ENCODE measurements around the gene PES1. TPM values are rescaled to one million over a fixed set of nuclear protein-coding genes. Genes with fewer than 3 reads are reported as not detected.
"Not testable (repeated sequence)": the region's sequence is repeated elsewhere in the genome, so short reads cannot be mapped to it uniquely, and the experiment has no call there.

PES1 gene
- total and polyA plus RNA-seq, 12 donors = 16.3 to 51.7 (median 25.6) TPM

DNA sequence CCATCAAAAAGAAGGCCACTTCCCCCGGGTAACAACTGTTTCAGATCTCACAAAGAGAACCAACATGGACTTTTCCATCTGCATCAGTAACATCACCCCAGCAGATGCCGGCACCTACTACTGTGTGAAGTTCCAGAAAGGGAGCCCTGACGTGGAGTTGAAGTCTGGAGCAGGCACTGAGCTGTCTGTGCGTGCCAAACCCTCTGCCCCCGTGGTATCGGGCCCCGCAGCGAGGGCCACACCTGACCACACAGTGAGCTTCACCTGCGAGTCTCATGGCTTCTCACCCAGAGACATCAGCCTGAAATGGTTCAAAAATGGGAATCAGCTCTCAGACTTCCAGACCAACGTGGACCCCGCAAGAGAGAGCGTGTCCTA is 48.9 kb downstream of the PES1 start:
- 79 to 83% methylated on average over 12 of the region's 12 CpGs for WGBS, 2 donors
- no peak overlapping the region for H3K27ac ChIP-seq
- H3K4me1 ChIP-seq = peaks cover 0 to 12% (median 9%) of the 10 kb centered on the region in 9 donors
- ATAC-seq = no peak
- H3K36me3 ChIP-seq = no peaks in the 10 kb centered on the region
- peak overlapping the region in 5 of 10 donors; percentile 44 to 51 (median 44) for H3K4me3 ChIP-seq
- H3K9me3 ChIP-seq = no peaks in the 10 kb centered on the region
- no peak for DNase-seq
- TF ChIP-seq, protein P1, sequence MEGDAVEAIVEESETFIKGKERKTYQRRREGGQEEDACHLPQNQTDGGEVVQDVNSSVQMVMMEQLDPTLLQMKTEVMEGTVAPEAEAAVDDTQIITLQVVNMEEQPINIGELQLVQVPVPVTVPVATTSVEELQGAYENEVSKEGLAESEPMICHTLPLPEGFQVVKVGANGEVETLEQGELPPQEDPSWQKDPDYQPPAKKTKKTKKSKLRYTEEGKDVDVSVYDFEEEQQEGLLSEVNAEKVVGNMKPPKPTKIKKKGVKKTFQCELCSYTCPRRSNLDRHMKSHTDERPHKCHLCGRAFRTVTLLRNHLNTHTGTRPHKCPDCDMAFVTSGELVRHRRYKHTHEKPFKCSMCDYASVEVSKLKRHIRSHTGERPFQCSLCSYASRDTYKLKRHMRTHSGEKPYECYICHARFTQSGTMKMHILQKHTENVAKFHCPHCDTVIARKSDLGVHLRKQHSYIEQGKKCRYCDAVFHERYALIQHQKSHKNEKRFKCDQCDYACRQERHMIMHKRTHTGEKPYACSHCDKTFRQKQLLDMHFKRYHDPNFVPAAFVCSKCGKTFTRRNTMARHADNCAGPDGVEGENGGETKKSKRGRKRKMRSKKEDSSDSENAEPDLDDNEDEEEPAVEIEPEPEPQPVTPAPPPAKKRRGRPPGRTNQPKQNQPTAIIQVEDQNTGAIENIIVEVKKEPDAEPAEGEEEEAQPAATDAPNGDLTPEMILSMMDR (IDR thresholded peaks at IDR 0.05) = no peak
- H3K27me3 ChIP-seq = peaks cover 0 to 62% (median 43%) of the 10 kb centered on the region in 7 donors
- intact Hi-C loops (cut with DNase I) = no loop called here

DNA sequence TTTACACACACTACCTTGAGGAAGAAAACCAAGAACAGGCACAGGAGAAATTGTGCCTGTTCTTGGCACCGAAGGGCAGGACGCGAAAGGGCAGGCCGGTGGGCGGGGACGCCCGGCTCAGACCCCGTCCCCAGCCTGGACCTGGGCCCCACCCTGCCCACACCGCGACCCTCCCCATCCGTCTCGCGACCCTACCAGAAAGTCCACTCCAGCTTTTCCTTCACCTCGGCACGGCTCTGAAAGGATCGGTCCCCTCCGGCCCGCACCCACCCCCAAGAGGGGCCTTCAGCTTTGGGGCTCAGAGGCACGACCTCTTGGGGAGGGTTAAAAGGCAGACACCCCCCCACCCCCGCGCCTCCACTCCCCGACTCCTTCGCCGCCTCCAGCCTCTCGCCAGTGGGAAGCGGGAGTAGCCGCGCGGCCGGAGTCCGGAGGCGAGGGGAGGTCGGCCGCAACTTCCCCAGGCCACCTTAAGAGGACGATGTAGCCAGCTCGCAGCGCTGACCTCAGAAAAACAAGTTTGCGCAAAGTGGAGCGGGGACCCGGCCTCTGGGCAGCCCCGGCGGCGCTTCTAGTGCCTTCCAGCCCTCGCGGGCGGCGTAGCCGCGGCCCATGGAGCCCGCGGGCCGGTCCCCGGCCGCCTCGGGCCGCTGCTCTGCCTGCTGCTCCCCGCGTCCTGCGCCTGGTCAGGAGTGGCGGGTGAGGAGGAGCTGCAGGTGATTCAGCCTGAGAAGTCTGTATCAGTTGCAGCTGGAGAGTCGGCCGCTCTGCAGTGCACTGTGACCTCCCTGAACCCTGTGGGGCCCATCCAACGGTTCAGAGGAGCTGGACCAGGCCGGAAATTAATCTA is 49.5 kb downstream of the PES1 start:
- no peaks in the 10 kb centered on the region for H3K9me3 ChIP-seq
- DNase-seq (no peak), ATAC-seq (peak in 5 of 8 donors; percentile 14 to 54 (median 29))
- no peaks in the 10 kb centered on the region for H3K36me3 ChIP-seq
- H3K4me3 ChIP-seq = peak overlapping the region in 9 of 10 donors; percentile 21 to 51 (median 44)
- TF ChIP-seq, protein P1 (IDR thresholded peaks at IDR 0.05) = no peak
- H3K27me3 ChIP-seq = peaks cover 0 to 62% (median 43%) of the 10 kb centered on the region in 7 donors
- no peak overlapping the region for H3K27ac ChIP-seq
- WGBS, 2 donors = 4% methylated on average over 60 to 64 of the region's 64 CpGs
- intact Hi-C loops (cut with DNase I) = no loop called here
- H3K4me1 ChIP-seq = peaks cover 0 to 12% (median 9%) of the 10 kb centered on the region in 9 donors

DNA sequence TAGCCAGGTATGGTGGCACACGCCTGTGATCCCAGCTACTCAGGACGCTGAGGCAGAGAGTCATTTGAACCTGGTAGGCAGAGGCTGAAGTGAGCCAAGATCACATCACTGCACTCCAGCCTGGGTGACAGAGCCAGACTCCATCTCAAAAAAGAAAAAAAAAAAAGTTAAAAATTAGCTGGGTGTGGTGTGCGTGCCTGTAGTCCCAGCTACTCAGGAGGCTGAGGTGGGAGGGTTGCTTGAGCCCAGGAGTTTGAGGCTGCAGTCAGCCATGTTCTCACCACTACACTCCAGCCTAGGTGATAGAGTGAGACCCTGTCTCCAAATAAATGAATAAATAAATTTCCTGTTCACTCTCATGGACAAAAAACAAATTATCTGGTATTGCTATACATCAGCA is 50.2 kb downstream of the PES1 start:
- intact Hi-C loops (cut with DNase I); ATAC-seq; H3K27ac ChIP-seq; H3K36me3 ChIP-seq; H3K9me3 ChIP-seq; H3K4me3 ChIP-seq; DNase-seq: not testable (repeated sequence)
- H3K4me1 ChIP-seq = peaks cover 0 to 12% (median 9%) of the 10 kb centered on the region in 9 donors
- 92 to 93% methylated on average over 3 of the region's 3 CpGs for WGBS, 2 donors
- peaks cover 0 to 57% (median 43%) of the 10 kb centered on the region in 7 donors for H3K27me3 ChIP-seq

DNA sequence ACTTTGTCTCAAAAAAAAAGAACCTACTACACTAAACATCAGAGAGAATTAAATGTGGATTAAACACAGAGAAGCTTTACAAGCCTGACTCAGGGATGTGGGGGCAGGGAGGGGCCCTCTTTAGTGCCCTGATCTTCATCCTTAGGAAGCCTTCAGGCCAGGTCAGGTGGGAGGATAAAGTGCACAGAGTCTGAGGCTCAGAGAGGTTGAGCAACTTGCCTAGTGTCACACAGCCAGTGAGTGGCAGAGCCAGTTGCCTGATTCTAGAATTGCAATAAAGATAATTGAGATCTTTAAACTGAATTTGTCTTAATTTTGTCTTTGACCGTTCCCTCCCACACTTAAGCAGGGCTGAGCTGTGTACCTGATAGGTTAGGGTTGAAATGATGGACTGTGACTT is 52.3 kb downstream of the PES1 start:
- intact Hi-C loops (cut with DNase I) = no loop called here
- no peaks in the 10 kb centered on the region for H3K9me3 ChIP-seq
- no peak for DNase-seq
- TF ChIP-seq, protein P1 (IDR thresholded peaks at IDR 0.05) = no peak
- no peak overlapping the region for H3K27ac ChIP-seq
- H3K4me3 ChIP-seq = no peak overlapping the region
- 89 to 94% methylated on average over 1 of the region's 1 CpG for WGBS, 2 donors
- no peaks in the 10 kb centered on the region for H3K36me3 ChIP-seq
- ATAC-seq = no peak
- peaks cover 0 to 47% (median 39%) of the 10 kb centered on the region in 7 donors for H3K27me3 ChIP-seq
- H3K4me1 ChIP-seq = peaks cover 0 to 12% (median 9%) of the 10 kb centered on the region in 9 donors

DNA sequence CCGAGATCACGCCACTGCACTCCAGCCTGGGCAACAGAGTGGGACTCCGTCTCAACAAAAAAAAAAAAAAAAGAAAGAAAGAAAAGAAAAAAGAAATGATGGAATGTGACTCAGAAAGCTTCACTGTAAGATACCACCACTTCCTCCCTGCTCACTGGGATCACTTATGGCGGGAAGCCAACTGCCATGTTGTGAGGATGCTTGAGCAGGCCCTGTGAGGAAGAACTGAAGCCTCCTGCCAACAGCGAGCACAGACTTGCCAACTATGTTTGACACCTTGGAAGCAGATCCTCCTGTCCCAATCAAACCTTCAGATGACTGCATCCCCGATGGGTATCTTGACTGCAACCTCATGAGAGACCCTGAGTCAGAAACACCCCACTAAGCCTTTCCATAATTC is 53.4 kb downstream of the PES1 start:
- TF ChIP-seq, protein P1 (IDR thresholded peaks at IDR 0.05) = no peak
- no peak for ATAC-seq
- Histone ChIP-seq H3K27me3 (peaks cover 0 to 36% (median 29%) of the 10 kb centered on the region in 7 donors), H3K4me3 (no peak overlapping the region), H3K27ac (no peak overlapping the region), H3K36me3 (no peaks in the 10 kb centered on the region), H3K9me3 (no peaks in the 10 kb centered on the region), H3K4me1 (peaks cover 0 to 12% (median 9%) of the 10 kb centered on the region in 9 donors)
- DNase-seq = no peak
- 79 to 80% methylated on average over 6 of the region's 6 CpGs for WGBS, 2 donors
- intact Hi-C loops (cut with DNase I) = no loop called here
